HK-2 (cell line): Measurements from ENCODE around the gene MED27.

ENCODE experiments used
- DNase-seq: peaks from one replicate; pipeline ENCODE4 v3.0.0-alpha.2; 2018; ENCODE audit not compliant: unreplicated experiment

The MED27 gene

GRCh38 chr9:131880833-131881583 lies 198.7 kb downstream of the MED27 start:
- no peak for DNase-seq

GRCh38 chr9:131879911-131880290 lies 199.8 kb downstream of the MED27 start:
- no peak for DNase-seq

DNA sequence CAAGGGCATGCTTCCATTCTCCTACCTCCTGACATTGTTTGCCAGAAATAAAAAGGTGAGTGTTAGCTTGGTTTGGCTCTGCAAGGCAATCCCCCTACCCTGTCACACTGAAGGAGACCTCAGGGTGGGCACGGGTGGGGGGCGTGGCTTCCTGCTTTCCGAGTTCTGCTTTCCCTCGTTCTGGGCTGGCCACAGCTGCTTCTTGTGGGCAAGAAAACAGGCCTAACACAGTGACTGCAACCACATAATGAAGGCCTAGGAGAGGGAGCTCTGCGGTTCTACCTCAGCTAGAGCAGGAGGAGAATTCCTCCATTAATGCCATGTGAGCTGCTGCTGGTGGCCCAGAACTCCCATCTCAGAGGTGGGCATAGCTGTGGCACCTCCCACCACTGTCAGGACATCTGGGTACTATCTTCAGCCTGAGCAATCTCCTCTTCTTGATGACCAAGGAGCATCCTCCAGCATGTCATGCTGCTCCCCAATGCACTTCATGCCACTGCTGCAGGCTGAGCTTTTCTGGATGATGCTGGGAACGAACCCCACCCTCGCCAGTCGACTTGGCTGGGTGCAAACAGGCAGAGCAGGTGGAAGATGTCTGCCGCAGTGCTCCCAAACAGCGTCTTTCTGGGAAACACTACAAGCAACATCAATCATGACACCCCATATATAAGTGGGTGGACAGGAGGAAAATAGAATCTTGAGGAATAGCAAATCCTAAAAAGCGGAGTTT lies 200.3 kb downstream of the MED27 start:
- DNase-seq: no peak

GRCh38 chr9:131876486-131876885 lies 203.2 kb downstream of the MED27 start:
- no peak for DNase-seq

- DNase-seq: peak; percentile 18
Observed at GRCh38 chr9:131875828-131876485, 203.7 kb downstream of the MED27 start.

DNA sequence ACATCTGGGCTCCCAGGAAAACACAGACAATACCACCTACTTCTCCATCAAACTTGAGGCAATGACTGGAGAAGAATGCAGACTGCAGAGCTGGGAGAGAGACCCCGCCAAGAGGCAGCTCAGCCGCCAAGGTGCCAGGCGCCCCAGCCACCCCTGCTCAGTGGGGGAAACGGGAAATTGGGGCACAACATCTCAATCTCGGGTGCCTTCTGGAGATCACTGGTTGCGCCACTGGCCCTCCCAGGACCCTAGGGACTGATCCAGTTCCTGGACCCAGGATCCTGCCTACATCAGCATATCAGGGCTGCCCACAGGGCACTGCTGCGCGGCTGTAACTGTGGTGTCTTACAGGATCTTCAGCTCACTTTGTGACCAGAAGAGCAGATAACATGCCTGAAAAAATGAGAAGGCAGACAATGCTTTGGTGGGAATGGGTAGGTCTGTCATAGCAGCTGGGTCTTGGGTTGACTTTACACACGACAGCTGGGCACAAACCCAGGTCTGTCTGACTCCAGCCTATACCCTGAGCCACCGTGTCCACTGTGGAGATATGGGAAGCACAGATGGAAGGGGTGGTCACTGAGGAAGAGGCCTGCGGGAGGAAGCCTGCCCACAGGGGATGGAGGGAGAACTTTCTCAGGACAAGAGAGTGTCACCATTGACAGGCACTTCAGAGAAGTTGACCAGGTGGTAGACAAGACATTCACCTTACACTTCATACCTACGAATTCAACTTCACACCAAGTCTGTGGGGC lies 204.6 kb downstream of the MED27 start:
- no peak for DNase-seq

DNA sequence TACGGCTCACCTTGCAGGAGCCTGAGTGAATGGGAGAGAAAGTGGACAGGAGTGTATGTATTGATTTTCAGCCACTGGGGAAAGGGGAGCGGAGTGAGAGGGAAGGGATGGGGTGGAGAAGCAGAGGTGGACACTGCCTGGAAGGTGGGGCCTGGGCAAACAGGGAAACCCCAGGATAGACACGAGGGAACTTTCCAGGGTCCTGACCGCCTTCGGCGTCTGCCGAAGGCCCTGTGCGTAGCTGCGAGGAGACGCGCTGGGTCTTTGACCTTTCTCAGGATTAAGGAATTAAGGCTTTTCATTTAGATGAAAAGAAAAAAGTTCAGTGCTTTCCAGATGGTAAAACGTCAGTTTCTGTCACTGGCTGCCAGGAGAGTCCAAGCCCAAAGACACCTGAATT lies 205.2 kb downstream of the MED27 start:
- no peak for DNase-seq

DNA sequence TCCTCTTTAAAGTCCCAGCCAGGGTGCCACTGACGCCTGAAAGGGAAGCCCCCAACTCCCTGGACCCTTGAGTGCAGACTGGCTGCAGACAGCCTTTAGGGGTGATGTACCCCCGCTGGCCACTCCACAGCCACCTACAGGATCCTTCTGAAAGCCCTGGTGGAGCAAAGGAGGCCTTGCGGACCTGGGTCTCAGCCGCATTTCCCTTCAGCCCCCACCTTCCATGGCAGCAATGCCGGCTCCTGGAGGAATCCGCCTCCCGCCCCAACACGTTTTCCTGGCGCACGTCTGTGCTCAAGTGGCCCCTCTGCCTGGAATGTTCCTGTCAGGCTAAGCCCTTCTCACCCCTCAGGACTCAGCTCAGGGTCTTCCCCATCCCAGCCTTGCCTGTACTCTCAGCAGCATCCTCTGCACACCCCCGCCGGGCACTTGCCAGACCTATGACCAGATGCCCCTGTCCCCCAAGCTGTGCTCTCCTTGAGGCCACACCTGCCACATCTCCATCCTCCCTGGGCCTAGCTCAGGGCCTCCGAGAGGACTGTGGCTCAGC lies 205.7 kb downstream of the MED27 start:
- no peak for DNase-seq

GRCh38 chr9:131873335-131873734 lies 206.3 kb downstream of the MED27 start:
- DNase-seq: no peak

- no peak for DNase-seq
Observed at GRCh38 chr9:131872702-131873101, 207.0 kb downstream of the MED27 start.

DNA sequence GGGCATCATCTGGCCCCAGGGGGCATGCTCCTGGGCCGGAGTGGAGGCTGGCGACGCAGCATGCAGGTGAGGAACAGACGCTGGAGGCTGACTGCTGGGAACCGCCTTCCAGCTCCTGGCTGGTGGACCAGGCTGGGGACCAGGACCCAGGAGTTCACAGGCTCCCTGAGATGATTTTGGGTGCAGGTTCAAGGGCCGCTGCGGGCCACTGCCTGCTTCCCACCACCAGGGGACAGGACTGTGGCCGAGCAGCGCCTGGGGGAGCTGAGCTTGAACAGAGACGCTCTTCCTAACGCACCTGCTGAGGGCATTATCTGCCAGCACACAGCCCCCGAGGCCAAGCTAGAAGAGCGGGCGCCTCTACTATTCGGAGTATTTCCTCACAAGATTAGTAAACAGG lies 207.7 kb downstream of the MED27 start:
- no peak for DNase-seq

- DNase-seq: no peak
Observed at GRCh38 chr9:131870156-131870555, 209.5 kb downstream of the MED27 start.

DNA sequence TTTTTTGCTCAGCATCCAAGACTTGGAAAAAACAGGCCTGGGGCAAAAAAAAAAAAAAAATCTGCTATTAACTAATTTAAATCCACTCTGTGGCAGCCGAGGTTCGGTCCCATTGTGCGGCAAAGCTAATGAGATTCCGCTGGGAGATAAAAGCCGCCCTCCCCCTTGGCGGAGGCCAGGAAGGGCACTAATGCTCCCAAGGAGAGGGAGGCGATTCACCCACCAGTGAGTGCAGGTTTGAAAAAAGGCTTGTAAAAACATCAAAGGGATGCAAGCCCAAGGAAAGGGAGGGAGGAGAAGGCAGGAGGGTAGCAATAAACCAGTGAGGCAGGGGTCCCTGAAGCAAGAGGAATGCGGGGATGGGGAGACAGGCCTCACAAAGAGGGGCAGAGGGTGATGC lies 210.3 kb downstream of the MED27 start:
- no peak for DNase-seq

- no peak for DNase-seq
Observed at GRCh38 chr9:131868766-131869165, 210.9 kb downstream of the MED27 start.

GRCh38 chr9:131867611-131868192 lies 212.0 kb downstream of the MED27 start:
- no peak for DNase-seq

- DNase-seq: no peak
Observed at GRCh38 chr9:131865446-131866195, 214.0 kb downstream of the MED27 start.

GRCh38 chr9:131864531-131864930 lies 215.1 kb downstream of the MED27 start:
- no peak for DNase-seq

DNA sequence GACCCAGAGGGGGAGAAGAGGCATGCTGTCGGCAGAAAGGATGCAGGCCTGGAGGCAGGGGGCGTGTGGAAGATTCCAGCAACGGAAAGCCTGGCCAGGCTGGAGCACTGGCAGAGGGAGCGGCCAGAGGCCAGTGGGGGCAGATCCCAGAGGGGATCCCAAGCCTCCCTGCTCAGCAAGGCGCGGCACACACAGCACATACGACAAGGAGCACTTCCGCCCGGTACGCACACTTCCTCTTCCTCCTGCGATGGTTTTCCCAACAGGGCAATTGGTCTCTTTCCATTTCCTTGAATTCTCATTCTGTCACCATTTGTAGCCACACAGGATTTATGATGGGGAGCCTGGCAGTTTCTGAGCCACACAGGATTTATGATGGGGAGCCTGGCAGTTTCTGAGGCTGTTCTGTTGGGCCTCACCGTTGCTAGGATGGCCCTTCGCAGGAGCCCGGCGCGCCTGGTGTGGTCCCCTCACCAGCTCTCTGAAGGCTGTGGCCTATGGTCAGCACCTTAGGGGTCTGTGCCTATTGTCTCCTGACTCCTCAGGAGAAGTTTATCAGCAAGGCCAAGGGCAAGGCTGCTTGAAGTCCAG lies 216.3 kb downstream of the MED27 start:
- no peak for DNase-seq

GRCh38 chr9:131862261-131862660 lies 217.4 kb downstream of the MED27 start:
- DNase-seq: no peak

DNA sequence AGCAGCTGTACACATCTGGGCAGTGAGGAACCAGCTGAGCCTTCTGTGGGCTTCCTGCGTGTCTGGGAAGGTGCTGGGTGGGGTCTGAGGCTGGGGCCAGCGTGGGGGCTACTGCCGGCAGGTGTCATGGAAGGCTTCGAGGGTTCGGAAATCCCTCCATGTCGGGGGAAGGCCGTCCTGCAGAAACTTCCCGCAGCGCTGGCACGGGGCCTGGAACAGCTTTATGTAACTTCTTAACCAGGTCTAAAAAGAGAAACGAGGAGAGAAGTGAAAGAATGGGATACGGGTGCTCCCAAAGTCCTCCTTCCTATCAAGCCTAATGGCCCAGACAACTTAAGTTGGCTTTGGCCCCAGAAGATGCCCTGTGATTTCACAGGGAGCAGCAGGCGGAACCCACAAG lies 219.2 kb downstream of the MED27 start:
- no peak for DNase-seq
